ENCODE results near the gene MS4A8.
"Not testable (repeated sequence)": the region's sequence is repeated elsewhere in the genome, so short reads cannot be mapped to it uniquely, and the experiment has no call there.

GRCh38 chr11:60758671-60759070 lies 59.3 kb downstream of the MS4A8 start:
- TF ChIP-seq CTCF (IDR thresholded peaks at IDR 0.05; ENCODE audit: insufficient read depth, low read depth, low read length); EZH2 (IDR thresholded peaks at IDR 0.05; ENCODE audit: insufficient read depth, low read length): not testable (repeated sequence)

All from astrocyte (in vitro differentiated cells and primary cell).